GM19043 (cell line): ENCODE results near the gene CD40LG.

Experiments used
- ATAC-seq: cut with Tn5 transposase; IDR thresholded peaks from one replicate; pipeline ENCODE4 v1.9.1; 2021; ENCODE audit warnings: low read depth; ENCODE audit not compliant: unreplicated experiment

The CD40LG gene

GRCh38 chrX:136646602-136647239, 1.2 kb upstream of the CD40LG start:
- no peak for ATAC-seq

- no peak for ATAC-seq
Observed at GRCh38 chrX:136650811-136651210, 2.9 kb downstream of the CD40LG start.

- ATAC-seq, result no peak
Observed at GRCh38 chrX:136652822-136653723, 5.1 kb downstream of the CD40LG start.

GRCh38 chrX:136656361-136656964, 8.5 kb downstream of the CD40LG start:
- no peak for ATAC-seq

- ATAC-seq, result no peak
Observed at GRCh38 chrX:136658151-136658550, 10.2 kb downstream of the CD40LG start.

- no peak for ATAC-seq
Observed at GRCh38 chrX:136659174-136659573, 11.2 kb downstream of the CD40LG start.

GRCh38 chrX:136660896-136661295, 12.9 kb downstream of the CD40LG start:
- no peak for ATAC-seq

GRCh38 chrX:136662104-136662503, 14.1 kb downstream of the CD40LG start:
- ATAC-seq, result no peak

GRCh38 chrX:136662976-136663375, 15.0 kb downstream of the CD40LG start:
- ATAC-seq, result no peak

GRCh38 chrX:136665258-136665900, 17.4 kb downstream of the CD40LG start:
- ATAC-seq, result no peak

GRCh38 chrX:136666088-136666487, 18.1 kb downstream of the CD40LG start:
- no peak for ATAC-seq

GRCh38 chrX:136667446-136668168, 19.6 kb downstream of the CD40LG start:
- ATAC-seq, result no peak

- peak; percentile 36 for ATAC-seq
Observed at GRCh38 chrX:136671006-136671610, 23.1 kb downstream of the CD40LG start.

- no peak for ATAC-seq
Observed at GRCh38 chrX:136674270-136674985, 26.5 kb downstream of the CD40LG start.

GRCh38 chrX:136679531-136679930, 31.6 kb downstream of the CD40LG start:
- ATAC-seq, result no peak

- no peak for ATAC-seq
Observed at GRCh38 chrX:136684120-136684519, 36.2 kb downstream of the CD40LG start.

- ATAC-seq, result no peak
Observed at GRCh38 chrX:136687457-136687856, 39.5 kb downstream of the CD40LG start.

- ATAC-seq, result no peak
Observed at GRCh38 chrX:136689436-136689835, 41.5 kb downstream of the CD40LG start.
